Uterus (tissue), 4 donors: ENCODE results near the gene TC2N. TPM values are rescaled to one million over a fixed set of nuclear protein-coding genes. Genes with fewer than 3 reads are reported as not detected.
"Not testable (repeated sequence)": the region's sequence is repeated elsewhere in the genome, so short reads cannot be mapped to it uniquely, and the experiment has no call there.

Experiments
- DNase-seq, 2 donors: peaks; one replicate each; pipeline ENCODE4 v3.0.0-alpha.2; 2019 to 2020
- H3K27ac ChIP-seq, 2 donors: fragments of 200-600 bp; sonication (generic); 1 replicate in 1 of 2; 2 replicates in 1 of 2; pipeline ENCODE4 v1.5.1; 2016 to 2018
- H3K27me3 ChIP-seq, 2 donors: fragments of 200-600 bp; sonication (generic); one replicate each; pipeline ENCODE4 v1.5.1; 2018 to 2019; ENCODE audit warnings: control low read depth in 1 of 2
- H3K36me3 ChIP-seq, 2 donors: fragments of 200-600 bp; sonication (generic); one replicate each; pipeline ENCODE4 v1.5.1; 2019; ENCODE audit warnings: control low read depth in 1 of 2
- H3K4me1 ChIP-seq, 2 donors: fragments of 200-600 bp; sonication (generic); one replicate each; pipeline ENCODE4 v1.5.1; 2018 to 2019; ENCODE audit warnings: control low read depth in 1 of 2
- H3K4me3 ChIP-seq, 2 donors: fragments of 200-600 bp; sonication (generic); 1 replicate in 1 of 2; 2 replicates in 1 of 2; pipeline ENCODE4 v1.5.1; 2018 to 2019; ENCODE audit warnings: mild to moderate bottlenecking in 1 of 2
- H3K9me3 ChIP-seq, 2 donors: fragments of 200-600 bp; sonication (generic); one replicate each; pipeline ENCODE4 v1.5.1; 2019; ENCODE audit warnings: control low read depth in 1 of 2
- POLR2A ChIP-seq, 2 donors: fragments of 450-650 bp; IDR thresholded peaks; one replicate each; pipeline ENCODE4 v1.6.1; 2016; ENCODE audit warnings: antibody characterized with exemption in 2 of 2, mild to moderate bottlenecking in 1 of 2, moderate library complexity in 1 of 2
- intact Hi-C: fragments of 100-400 bp; cut with DNase I; formaldehyde crosslinking; loops from one replicate; pipeline ENCODE4 v1.15.1; 2023; ENCODE audit warnings: low total_unique reads
- total RNA-seq, 4 donors: library from RNA; depleted of rRNA in 3 of 4; stranded (reverse); fragments of >200 nt in 3 of 4; gene quantifications; one replicate each; pipeline versions ENCODE4 v1.1.0 to v1.2.4, GENCODE V29; 2014 to 2023
- TF ChIP-seq, protein P1 (sequence below), 4 experiments: fragments of 200-600 bp in 2 of 4; fragments of 450-650 bp in 2 of 4; sonication (generic) in 2 of 4; IDR thresholded peaks; one replicate each; pipeline ENCODE4 v1.5.1; 2016 to 2019; ENCODE audit warnings: antibody characterized with exemption in 4 of 4, mild to moderate bottlenecking in 2 of 4, moderate library complexity in 1 of 4
- donor health status: DM: yes; HTN: yes; CAD: no.

TC2N gene
- total RNA-seq, 4 donors from 2014 or later, result 25.4 to 79.1 (median 36.5) TPM

DNA sequence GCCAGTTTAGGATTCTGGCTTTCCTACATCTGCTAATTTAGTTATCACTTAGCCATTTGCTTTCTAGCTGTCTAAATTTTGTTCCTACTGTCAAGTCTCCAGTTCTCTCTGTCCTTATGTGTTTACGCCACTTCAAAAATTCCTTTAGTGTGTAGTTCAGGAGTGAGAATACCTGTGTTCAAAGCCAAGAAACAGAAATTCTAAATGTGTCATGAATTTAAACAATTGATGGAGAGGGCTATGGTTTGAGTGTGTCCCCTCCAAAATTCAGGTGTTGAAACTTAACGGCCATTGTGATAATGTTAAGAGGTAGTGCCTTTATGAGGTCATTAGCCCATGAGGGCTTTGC, 124.1 kb downstream of the TC2N start:
- Histone ChIP-seq H3K4me1 (no peaks in the 10 kb centered on the region), H3K36me3 (no peaks in the 10 kb centered on the region), H3K27ac (no peak overlapping the region), H3K27me3 (no peaks in the 10 kb centered on the region), H3K4me3 (no peak overlapping the region), H3K9me3 (no peaks in the 10 kb centered on the region)
- intact Hi-C loops, result no loop called here
- no peak for DNase-seq
- TF ChIP-seq, protein P1, sequence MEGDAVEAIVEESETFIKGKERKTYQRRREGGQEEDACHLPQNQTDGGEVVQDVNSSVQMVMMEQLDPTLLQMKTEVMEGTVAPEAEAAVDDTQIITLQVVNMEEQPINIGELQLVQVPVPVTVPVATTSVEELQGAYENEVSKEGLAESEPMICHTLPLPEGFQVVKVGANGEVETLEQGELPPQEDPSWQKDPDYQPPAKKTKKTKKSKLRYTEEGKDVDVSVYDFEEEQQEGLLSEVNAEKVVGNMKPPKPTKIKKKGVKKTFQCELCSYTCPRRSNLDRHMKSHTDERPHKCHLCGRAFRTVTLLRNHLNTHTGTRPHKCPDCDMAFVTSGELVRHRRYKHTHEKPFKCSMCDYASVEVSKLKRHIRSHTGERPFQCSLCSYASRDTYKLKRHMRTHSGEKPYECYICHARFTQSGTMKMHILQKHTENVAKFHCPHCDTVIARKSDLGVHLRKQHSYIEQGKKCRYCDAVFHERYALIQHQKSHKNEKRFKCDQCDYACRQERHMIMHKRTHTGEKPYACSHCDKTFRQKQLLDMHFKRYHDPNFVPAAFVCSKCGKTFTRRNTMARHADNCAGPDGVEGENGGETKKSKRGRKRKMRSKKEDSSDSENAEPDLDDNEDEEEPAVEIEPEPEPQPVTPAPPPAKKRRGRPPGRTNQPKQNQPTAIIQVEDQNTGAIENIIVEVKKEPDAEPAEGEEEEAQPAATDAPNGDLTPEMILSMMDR (IDR thresholded peaks at IDR 0.05), result no peak
- no peak for TF ChIP-seq POLR2A (IDR thresholded peaks at IDR 0.05)

DNA sequence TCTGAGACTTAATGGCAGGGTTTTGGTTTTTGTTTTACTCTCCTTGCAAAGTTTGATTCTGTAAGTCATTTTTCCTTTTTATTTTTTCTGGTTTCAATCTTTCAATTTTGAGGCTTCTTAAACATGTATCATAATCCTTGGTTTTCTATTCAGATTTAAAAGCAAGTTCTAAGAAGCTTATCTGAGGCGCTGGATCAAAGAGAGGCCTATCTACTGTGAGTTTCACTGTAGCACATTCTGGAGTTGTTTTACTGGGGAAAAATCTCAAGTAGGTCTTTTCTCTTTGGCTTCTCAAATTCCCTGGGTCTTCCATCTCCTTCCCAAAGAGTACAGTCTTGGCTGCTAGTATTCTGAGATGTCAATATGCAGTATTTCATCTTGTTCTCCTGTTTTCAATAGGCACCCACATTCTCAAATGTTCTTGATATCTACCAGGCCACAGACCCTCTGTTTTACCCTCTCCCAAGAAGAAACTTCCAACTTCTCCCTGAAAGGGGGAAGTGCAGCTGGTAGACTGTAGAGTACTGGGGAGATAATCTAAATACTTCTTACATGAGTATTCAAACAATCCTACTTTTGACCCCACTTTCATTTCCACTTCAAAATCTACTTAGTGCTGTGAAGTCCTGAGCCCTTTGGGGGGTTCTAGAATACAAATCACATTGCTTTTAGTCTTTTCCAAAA, 124.6 kb downstream of the TC2N start:
- Histone ChIP-seq H3K4me1 (no peaks in the 10 kb centered on the region), H3K27me3 (no peaks in the 10 kb centered on the region), H3K36me3 (no peaks in the 10 kb centered on the region), H3K9me3 (no peaks in the 10 kb centered on the region), H3K27ac (no peak overlapping the region), H3K4me3 (no peak overlapping the region)
- TF ChIP-seq, protein P1 (IDR thresholded peaks at IDR 0.05), result no peak
- TF ChIP-seq POLR2A (IDR thresholded peaks at IDR 0.05), result no peak
- intact Hi-C loops, result no loop called here
- no peak for DNase-seq

DNA sequence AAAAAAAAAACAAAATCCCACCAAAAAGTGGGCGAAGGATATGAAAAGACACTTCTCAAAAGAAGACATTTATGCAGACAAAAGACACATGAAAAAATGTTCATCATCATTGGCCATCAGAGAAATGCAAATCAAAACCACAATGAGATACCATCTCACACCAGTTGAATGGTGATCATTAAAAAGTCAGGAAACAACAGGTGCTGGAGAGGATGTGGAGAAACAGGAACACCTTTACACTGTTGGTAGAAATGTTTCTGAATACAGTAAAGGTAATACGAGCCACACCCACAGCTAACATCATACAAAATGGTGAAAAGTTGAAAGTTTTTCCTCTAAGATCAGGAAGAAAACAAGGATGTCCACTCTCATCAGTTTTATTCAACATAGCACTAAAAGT, 127.5 kb downstream of the TC2N start:
- DNase-seq, H3K36me3 ChIP-seq: not testable (repeated sequence)

DNA sequence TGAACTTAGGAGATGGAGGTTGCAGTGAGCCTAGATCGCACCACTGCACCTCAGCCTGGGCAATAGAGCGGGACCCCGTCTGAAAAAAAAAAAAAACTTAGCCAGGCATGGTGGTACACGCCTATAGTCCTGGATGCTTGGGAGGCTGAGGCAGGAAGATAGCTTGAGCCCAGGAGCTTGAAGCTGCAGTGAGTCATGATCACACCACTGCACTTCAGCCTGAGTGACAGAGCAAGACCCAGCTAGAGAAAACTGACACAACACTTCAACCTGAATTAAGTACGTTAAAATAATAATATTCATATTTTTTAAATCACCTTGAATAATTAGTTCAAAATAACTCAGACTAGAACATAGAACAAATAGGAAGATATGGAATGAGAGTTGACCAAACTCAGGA, 129.7 kb downstream of the TC2N start:
- H3K36me3 ChIP-seq, result no peaks in the 10 kb centered on the region
- H3K27ac ChIP-seq, result no peak overlapping the region
- H3K4me1 ChIP-seq, result peaks cover 0 to 2% of the 10 kb centered on the region in 2 donors
- H3K27me3 ChIP-seq, result no peaks in the 10 kb centered on the region
- intact Hi-C loops, result no loop called here
- no peak for DNase-seq
- H3K4me3 ChIP-seq, result no peak overlapping the region
- no peaks in the 10 kb centered on the region for H3K9me3 ChIP-seq
- TF ChIP-seq, protein P1 (IDR thresholded peaks at IDR 0.05), result no peak
- TF ChIP-seq POLR2A (IDR thresholded peaks at IDR 0.05), result no peak

More for the DNA sequence above, 127.5 kb downstream of the TC2N start:
- H3K27me3 ChIP-seq, H3K4me1 ChIP-seq, H3K9me3 ChIP-seq, H3K4me3 ChIP-seq, intact Hi-C loops, H3K27ac ChIP-seq: not testable (repeated sequence)

DNA sequence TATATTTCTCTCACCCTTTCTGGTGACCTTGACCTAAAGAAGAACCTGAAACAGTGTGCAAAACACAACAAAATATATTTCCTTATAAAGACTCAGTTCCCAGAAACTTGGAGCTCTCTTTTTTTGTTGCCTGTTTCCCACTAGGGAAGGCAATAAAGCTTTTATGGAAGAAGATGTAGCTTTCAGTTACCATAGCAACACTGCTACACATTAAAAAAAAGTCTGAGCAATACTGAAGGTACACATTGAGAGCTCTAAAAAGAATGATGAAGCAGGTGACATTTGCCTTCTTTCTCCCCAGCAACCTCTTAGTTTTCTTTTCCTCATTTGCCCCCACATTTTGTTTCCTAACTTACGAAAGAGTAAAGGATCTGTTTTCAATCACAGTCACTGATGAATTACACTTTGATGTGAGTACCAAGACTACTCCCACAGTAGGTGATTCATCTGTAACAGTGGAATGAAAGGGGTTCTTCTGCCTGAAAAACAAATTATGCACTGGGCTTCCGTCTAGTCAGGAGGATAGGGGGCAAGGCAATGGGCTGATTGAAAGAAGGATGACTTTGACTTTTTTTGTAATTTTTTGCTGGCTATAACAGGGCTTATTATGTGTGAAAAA, 134.4 kb downstream of the TC2N start:
- no peaks in the 10 kb centered on the region for H3K9me3 ChIP-seq
- no peak for DNase-seq
- TF ChIP-seq, protein P1 (IDR thresholded peaks at IDR 0.05), result no peak
- no peak for TF ChIP-seq POLR2A (IDR thresholded peaks at IDR 0.05)
- no peaks in the 10 kb centered on the region for H3K27me3 ChIP-seq
- peak overlapping the region; percentile 67 to 80 for H3K27ac ChIP-seq
- H3K36me3 ChIP-seq, result no peaks in the 10 kb centered on the region
- peaks cover 0 to 12% of the 10 kb centered on the region in 2 donors for H3K4me1 ChIP-seq
- intact Hi-C loops, result no loop called here
- no peak overlapping the region for H3K4me3 ChIP-seq
